HEK293 (cell line): Measurements from ENCODE around the gene ENTPD3.

ENCODE experiments used
- CTCF ChIA-PET: fragments of 350-600 bp; formaldehyde crosslinking; extraction: SDS; loops from one replicate; lab custom pipeline; 2021; ENCODE audit warnings: antibody characterized with exemption; lab: Yijun Ruan, JAX
- POLR2A ChIA-PET: fragments of 300-600 bp; formaldehyde crosslinking; extraction: SDS; loops from one replicate; lab custom pipeline; 2020; ENCODE audit warnings: antibody characterized with exemption, inconsistent platforms; lab: Yijun Ruan, JAX
- H3K27ac ChIP-seq: fragments of 200-500 bp; sonication (Bioruptor generic); 2 replicates; pipeline ENCODE4 v1.5.1; 2014; ENCODE audit warnings: low read depth, low read length, control low read depth, inconsistent platforms; ENCODE audit errors: extremely low read depth
- H3K36me3 ChIP-seq, 2 experiments: fragments of 200-500 bp in 1 of 2; sonication (Bioruptor generic) in 1 of 2; 1 replicate in 1 of 2; 2 replicates in 1 of 2; pipeline ENCODE4 v1.5.1; 2014 to 2017; ENCODE audit warnings: inconsistent platforms in 2 of 2, low read length in 2 of 2; ENCODE audit not compliant: control insufficient read depth in 2 of 2, insufficient read depth in 1 of 2
- H3K4me1 ChIP-seq: fragments of 200-500 bp; sonication (Bioruptor generic); 2 replicates; pipeline ENCODE4 v1.5.1; 2014; ENCODE audit warnings: mild to moderate bottlenecking, low read length, inconsistent platforms; ENCODE audit not compliant: control insufficient read depth, insufficient read depth
- H3K4me3 ChIP-seq: 2 replicates; pipeline ENCODE4 v1.5.1; 2011; ENCODE audit warnings: low read depth, mild to moderate bottlenecking, control low read depth, low read length, moderate library complexity
- H3K9me3 ChIP-seq: fragments of 200-500 bp; sonication (Bioruptor generic); 2 replicates; pipeline ENCODE4 v1.5.1; 2014; ENCODE audit warnings: low read depth, low read length, inconsistent platforms; ENCODE audit not compliant: control insufficient read depth, insufficient read depth
- AEBP2 ChIP-seq: fragments of 450-650 bp; formaldehyde crosslinking; IDR thresholded peaks from 2 replicates; pipeline ENCODE4 v1.5.1; 2016; ENCODE audit warnings: missing biosample characterization, missing genetic modification characterization, borderline replicate concordance
- KLF7 ChIP-seq: fragments of 450-650 bp; formaldehyde crosslinking; IDR thresholded peaks from 2 replicates; pipeline ENCODE4 v1.5.1; 2016; ENCODE audit warnings: missing biosample characterization, missing genetic modification characterization, borderline replicate concordance
- MZF1 ChIP-seq: fragments of 450-650 bp; formaldehyde crosslinking; IDR thresholded peaks from 2 replicates; pipeline ENCODE4 v1.5.1; 2017; ENCODE audit warnings: missing biosample characterization, missing genetic modification characterization, borderline replicate concordance
- PRDM10 ChIP-seq: fragments of 450-650 bp; formaldehyde crosslinking; IDR thresholded peaks from 2 replicates; pipeline ENCODE4 v1.5.1; 2016; ENCODE audit warnings: missing biosample characterization, missing genetic modification characterization
- REST ChIP-seq: fragments of 450-650 bp; formaldehyde crosslinking; IDR thresholded peaks from 2 replicates; pipeline ENCODE4 v1.5.1; 2016; ENCODE audit warnings: missing biosample characterization, missing genetic modification characterization
- SP2 ChIP-seq: fragments of 450-650 bp; formaldehyde crosslinking; IDR thresholded peaks from 2 replicates; pipeline ENCODE4 v1.5.1; 2016; ENCODE audit warnings: missing biosample characterization, missing genetic modification characterization
- ZBTB48 ChIP-seq: fragments of 450-650 bp; formaldehyde crosslinking; IDR thresholded peaks from 2 replicates; pipeline ENCODE4 v1.5.1; 2016; ENCODE audit warnings: missing biosample characterization, missing genetic modification characterization
- ZBTB7A ChIP-seq: fragments of 450-650 bp; formaldehyde crosslinking; IDR thresholded peaks from 2 replicates; pipeline ENCODE4 v1.5.1; 2016; ENCODE audit warnings: low read depth, missing biosample characterization, missing genetic modification characterization
- ZNF121 ChIP-seq: fragments of 450-650 bp; formaldehyde crosslinking; IDR thresholded peaks from 2 replicates; pipeline ENCODE4 v1.5.1; 2016; ENCODE audit warnings: missing biosample characterization, missing genetic modification characterization
- ZNF148 ChIP-seq: fragments of 450-650 bp; formaldehyde crosslinking; IDR thresholded peaks from 2 replicates; pipeline ENCODE4 v1.5.0; 2017; ENCODE audit warnings: missing biosample characterization, missing genetic modification characterization, borderline replicate concordance
- ZNF398 ChIP-seq: fragments of 450-650 bp; formaldehyde crosslinking; IDR thresholded peaks from 2 replicates; pipeline ENCODE4 v1.5.1; 2017; ENCODE audit warnings: missing biosample characterization, missing genetic modification characterization
- ZNF518A ChIP-seq: fragments of 450-650 bp; formaldehyde crosslinking; conservative IDR thresholded peaks from 2 replicates; pipeline ENCODE4 v1.5.1; 2016; ENCODE audit warnings: low read depth, missing biosample characterization, missing genetic modification characterization
- ZNF544 ChIP-seq: fragments of 450-650 bp; formaldehyde crosslinking; IDR thresholded peaks from 2 replicates; pipeline ENCODE4 v1.5.0; 2017; ENCODE audit warnings: missing biosample characterization, missing genetic modification characterization
- ZNF777 ChIP-seq: fragments of 450-650 bp; formaldehyde crosslinking; IDR thresholded peaks from 2 replicates; pipeline ENCODE4 v1.5.1; 2017; ENCODE audit warnings: missing biosample characterization, missing genetic modification characterization, borderline replicate concordance

Gene ENTPD3

GRCh38 chr3:40387895-40388254 is 891 bp downstream of the ENTPD3 start:
- no peak overlapping the region for H3K27ac ChIP-seq
- ChIA-PET CTCF (interaction anchor here (0.6 kb wide), 1 partner anchor 39 kb away, joined by 3 read pairs; no protein-coding TSS in a partner anchor), POLR2A (no interaction called here)
- H3K4me1 ChIP-seq: no peaks in the 10 kb centered on the region
- H3K36me3 ChIP-seq: no peaks in the 10 kb centered on the region
- H3K4me3 ChIP-seq: no peak overlapping the region
- no peaks in the 10 kb centered on the region for H3K9me3 ChIP-seq
- no peak for TF ChIP-seq PRDM10
- no peak for TF ChIP-seq AEBP2 (tag by site-specific recombination)
- no peak for TF ChIP-seq KLF7 (tag by site-specific recombination)
- no peak for TF ChIP-seq ZBTB48 (tag by site-specific recombination)
- no peak for TF ChIP-seq SP2
- no peak for TF ChIP-seq MZF1 (tag by site-specific recombination)
- TF ChIP-seq ZBTB7A: no peak
- no peak for TF ChIP-seq ZNF148 (tag by site-specific recombination)
- TF ChIP-seq ZNF121 (tag by site-specific recombination): no peak
- no peak for TF ChIP-seq ZNF544
- TF ChIP-seq REST: no peak
- TF ChIP-seq ZNF518A (tag by site-specific recombination): no peak
- TF ChIP-seq ZNF777 (tag by site-specific recombination): no peak
- no peak for TF ChIP-seq ZNF398 (tag by site-specific recombination)
- TF ChIP-seq, all 188 proteins: peak for 0
